Neural cell (in vitro differentiated cells): ENCODE data around the gene KNTC1. TPM values are rescaled to one million over a fixed set of nuclear protein-coding genes. Genes with fewer than 3 reads are reported as not detected.

Experiments used
- H2AFZ ChIP-seq: fragments of 200-600, 300-800 bp; sonication (generic), shearing (Covaris generic); 2 replicates; pipeline ENCODE4 v1.6.0; 2014; ENCODE audit warnings: low read depth, mild to moderate bottlenecking, antibody characterized with exemption, low read length, moderate library complexity
- H3F3A ChIP-seq: fragments of 200-600 bp; shearing (Covaris generic); 2 replicates; pipeline ENCODE4 v1.6.1; 2016; ENCODE audit warnings: mild to moderate bottlenecking, moderate library complexity, mixed read lengths, antibody characterized with exemption, low read length; ENCODE audit not compliant: insufficient read depth, poor library complexity, severe bottlenecking
- H3K27ac ChIP-seq: fragments of 200-600, 300-800 bp; sonication (generic), shearing (Covaris generic); 2 replicates; pipeline ENCODE4 v1.5.1; 2014; ENCODE audit warnings: mild to moderate bottlenecking, low read length, moderate library complexity
- H3K27me3 ChIP-seq: fragments of 300-800, 200-600 bp; sonication (generic), shearing (Covaris generic); 2 replicates; pipeline ENCODE4 v1.6.0; 2014; ENCODE audit warnings: mild to moderate bottlenecking, low read depth, low read length, moderate library complexity; ENCODE audit not compliant: insufficient read depth
- H3K36me3 ChIP-seq: fragments of 300-800, 200-600 bp; sonication (generic), shearing (Covaris generic); 2 replicates; pipeline ENCODE4 v1.5.1; 2014; ENCODE audit warnings: mild to moderate bottlenecking, antibody characterized with exemption, low read length, moderate library complexity; ENCODE audit not compliant: insufficient read depth
- H3K4me2 ChIP-seq: fragments of 300-800, 200-600 bp; sonication (generic), shearing (Covaris generic); 2 replicates; pipeline ENCODE4 v1.6.0; 2014; ENCODE audit warnings: mild to moderate bottlenecking, low read length
- H3K4me3 ChIP-seq: fragments of 300-800, 200-600 bp; sonication (generic), shearing (Covaris generic); 2 replicates; pipeline ENCODE4 v1.5.1; 2014; ENCODE audit warnings: mild to moderate bottlenecking, low read length, moderate library complexity
- H3K79me2 ChIP-seq: fragments of 200-600 bp; shearing (Covaris generic); replicated peaks from 2 replicates; pipeline ENCODE4 v1.6.0; 2014; ENCODE audit warnings: mild to moderate bottlenecking, low read length, moderate library complexity; ENCODE audit not compliant: insufficient read depth
- H3K9ac ChIP-seq: fragments of 300-800, 200-600 bp; sonication (generic), shearing (Covaris generic); 2 replicates; pipeline ENCODE4 v1.6.1; 2016; ENCODE audit warnings: mild to moderate bottlenecking, low read length, mixed read lengths
- H3K9me2 ChIP-seq: fragments of 200-600 bp; shearing (Covaris generic); 2 replicates; pipeline ENCODE4 v1.6.1; 2016; ENCODE audit warnings: mild to moderate bottlenecking, low read length, mixed read lengths; ENCODE audit not compliant: insufficient read depth
- H3K9me3 ChIP-seq: fragments of 200-600, 300-800 bp; sonication (generic), shearing (Covaris generic); 2 replicates; pipeline ENCODE4 v1.6.1; 2016; ENCODE audit warnings: mild to moderate bottlenecking, mixed run types, low read length, moderate library complexity, mixed read lengths
- H4K20me1 ChIP-seq: fragments of 200-600 bp; shearing (Covaris generic); 2 replicates; pipeline ENCODE4 v1.6.1; 2016; ENCODE audit warnings: mild to moderate bottlenecking, mixed run types; ENCODE audit not compliant: insufficient read depth
- CTCF ChIP-seq: fragments of 450-650 bp; IDR thresholded peaks from 2 replicates; pipeline ENCODE4 v1.5.1; 2014; ENCODE audit warnings: antibody characterized with exemption, mild to moderate bottlenecking, moderate library complexity; ENCODE audit not compliant: poor library complexity, severe bottlenecking
- EP300 ChIP-seq: fragments of 450-650 bp; conservative IDR thresholded peaks from 2 replicates; pipeline ENCODE4 v1.6.1; 2014; ENCODE audit warnings: antibody characterized with exemption, mild to moderate bottlenecking, moderate library complexity; ENCODE audit not compliant: poor library complexity, severe bottlenecking
- EZH2 ChIP-seq: fragments of 200-600, 300-800 bp; shearing (Covaris generic), sonication (generic); IDR thresholded peaks from 2 replicates; pipeline ENCODE4 v1.6.1; 2014; ENCODE audit warnings: antibody characterized with exemption, low read length, borderline replicate concordance, mild to moderate bottlenecking; ENCODE audit not compliant: insufficient read depth, poor library complexity, severe bottlenecking
- MXI1 ChIP-seq: fragments of 450-650 bp; conservative IDR thresholded peaks from 2 replicates; pipeline ENCODE4 v1.6.1; 2014; ENCODE audit warnings: antibody characterized with exemption, mild to moderate bottlenecking; ENCODE audit not compliant: poor library complexity, severe bottlenecking
- POLR2AphosphoS5 ChIP-seq: IDR thresholded peaks from 2 replicates; pipeline ENCODE4 v1.6.1; 2012
- RAD21 ChIP-seq: fragments of 450-650 bp; conservative IDR thresholded peaks from 2 replicates; pipeline ENCODE4 v1.6.1; 2014; ENCODE audit warnings: antibody characterized with exemption, mild to moderate bottlenecking, moderate library complexity
- REST ChIP-seq: IDR thresholded peaks from 2 replicates; pipeline ENCODE4 v1.6.1; 2012; ENCODE audit warnings: borderline replicate concordance
- SMC3 ChIP-seq: fragments of 450-650 bp; conservative IDR thresholded peaks from 2 replicates; pipeline ENCODE4 v1.6.1; 2014; ENCODE audit warnings: antibody characterized with exemption, mild to moderate bottlenecking, moderate library complexity; ENCODE audit not compliant: poor library complexity
- TAF1 ChIP-seq: IDR thresholded peaks from 2 replicates; pipeline ENCODE4 v1.6.1; 2012; ENCODE audit warnings: low read depth
- polyA plus RNA-seq: library from polyadenylated mRNA; depleted of rRNA; stranded (reverse); fragments of >200 nt; gene quantifications from 2 replicates; pipeline ENCODE4 v1.2.3, GENCODE V29; 2014

The KNTC1 gene
- polyA plus RNA-seq, 1 donor from 2014 or later, result 16.2 TPM

GRCh38 chr12:122503783-122504590 is 23.1 kb upstream of the KNTC1 start:
- Histone ChIP-seq H3K9ac (no peak overlapping the region), H4K20me1 (no peaks in the 10 kb centered on the region), H3K27me3 (no peaks in the 10 kb centered on the region), H3K4me3 (no peak overlapping the region), H2AFZ (no peak overlapping the region), H3K36me3 (peaks cover 5% of the 10 kb centered on the region), H3K9me3 (no peaks in the 10 kb centered on the region), H3F3A (peaks cover 4% of the 10 kb centered on the region), H3K79me2 (peaks cover 1% of the 10 kb centered on the region), H3K27ac (no peak overlapping the region), H3K9me2 (no peaks in the 10 kb centered on the region), H3K4me2 (no peak overlapping the region)
- TF ChIP-seq REST (no peak), TAF1 (no peak), MXI1 (no peak), CTCF (no peak), RAD21 (no peak)

- H2AFZ ChIP-seq, result no peak overlapping the region
- peaks cover 5% of the 10 kb centered on the region for H3K36me3 ChIP-seq
- H4K20me1 ChIP-seq, result no peaks in the 10 kb centered on the region
- no peak overlapping the region for H3K4me2 ChIP-seq
- H3K79me2 ChIP-seq, result no peaks in the 10 kb centered on the region
- no peak overlapping the region for H3K4me3 ChIP-seq
- no peak overlapping the region for H3K9ac ChIP-seq
- H3K27me3 ChIP-seq, result no peaks in the 10 kb centered on the region
- no peaks in the 10 kb centered on the region for H3K9me3 ChIP-seq
- no peaks in the 10 kb centered on the region for H3K9me2 ChIP-seq
- no peak for TF ChIP-seq EP300
- TF ChIP-seq MXI1, result no peak
- no peak for TF ChIP-seq CTCF
- no peak for TF ChIP-seq SMC3
- TF ChIP-seq POLR2AphosphoS5, result no peak
- TF ChIP-seq RAD21, result no peak
- TF ChIP-seq TAF1, result no peak
- TF ChIP-seq REST, result no peak
- no peak for TF ChIP-seq EZH2
- no peaks in the 10 kb centered on the region for H3F3A ChIP-seq
- no peak overlapping the region for H3K27ac ChIP-seq
Measured at GRCh38 chr12:122505419-122506051, 21.5 kb upstream of the KNTC1 start.
